Measurements from ENCODE around the gene PPDPF.

PPDPF gene

DNA sequence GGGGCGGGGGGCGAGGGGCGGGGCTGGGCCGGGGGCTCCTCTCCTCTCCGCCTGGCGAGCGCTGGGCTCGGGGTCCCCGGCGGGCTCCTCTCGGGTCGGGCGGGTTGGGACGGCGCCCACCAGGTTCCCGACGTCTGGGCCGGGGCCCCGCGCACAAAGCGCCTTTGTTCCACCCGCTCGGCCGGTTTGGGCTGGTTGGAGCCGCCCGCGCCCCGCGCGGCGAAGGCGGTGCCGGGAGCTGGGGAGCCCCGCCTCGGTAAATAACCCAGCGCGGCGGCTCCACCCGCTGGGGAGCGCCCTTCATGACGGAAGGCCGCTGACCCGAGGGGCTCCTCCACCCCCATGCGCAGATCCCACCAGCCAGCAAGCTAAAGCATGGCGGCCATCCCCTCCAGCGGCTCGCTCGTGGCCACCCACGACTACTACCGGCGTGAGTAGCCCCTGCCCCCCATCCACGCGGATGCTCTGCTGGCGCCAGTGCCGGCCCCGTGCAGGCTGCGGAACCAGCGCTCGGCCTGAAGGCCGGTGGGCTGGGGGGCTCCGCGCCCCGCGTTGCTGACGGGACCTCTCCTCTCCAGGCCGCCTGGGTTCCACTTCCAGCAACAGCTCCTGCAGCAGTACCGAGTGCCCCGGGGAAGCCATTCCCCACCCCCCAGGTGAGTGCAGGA lies 503 bp downstream of the PPDPF start:
- peak; percentile 72 for DNase-seq (ENCODE audit: low spot score)

DNA sequence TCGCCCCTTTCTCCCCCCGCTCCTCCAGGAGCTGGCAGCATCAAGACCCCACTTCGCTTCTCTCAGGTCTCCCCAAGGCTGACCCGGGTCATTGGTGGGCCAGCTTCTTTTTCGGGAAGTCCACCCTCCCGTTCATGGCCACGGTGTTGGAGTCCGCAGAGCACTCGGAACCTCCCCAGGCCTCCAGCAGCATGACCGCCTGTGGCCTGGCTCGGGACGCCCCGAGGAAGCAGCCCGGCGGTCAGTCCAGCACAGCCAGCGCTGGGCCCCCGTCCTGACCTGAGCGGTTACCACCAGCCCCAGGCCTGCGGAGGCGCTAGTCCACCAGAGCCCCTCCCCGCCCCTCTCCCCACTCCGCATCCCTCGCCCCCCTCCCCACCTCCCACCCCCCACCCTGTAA lies 1.0 kb downstream of the PPDPF start:
- DNase-seq (ENCODE audit: low spot score) = no peak

DNA sequence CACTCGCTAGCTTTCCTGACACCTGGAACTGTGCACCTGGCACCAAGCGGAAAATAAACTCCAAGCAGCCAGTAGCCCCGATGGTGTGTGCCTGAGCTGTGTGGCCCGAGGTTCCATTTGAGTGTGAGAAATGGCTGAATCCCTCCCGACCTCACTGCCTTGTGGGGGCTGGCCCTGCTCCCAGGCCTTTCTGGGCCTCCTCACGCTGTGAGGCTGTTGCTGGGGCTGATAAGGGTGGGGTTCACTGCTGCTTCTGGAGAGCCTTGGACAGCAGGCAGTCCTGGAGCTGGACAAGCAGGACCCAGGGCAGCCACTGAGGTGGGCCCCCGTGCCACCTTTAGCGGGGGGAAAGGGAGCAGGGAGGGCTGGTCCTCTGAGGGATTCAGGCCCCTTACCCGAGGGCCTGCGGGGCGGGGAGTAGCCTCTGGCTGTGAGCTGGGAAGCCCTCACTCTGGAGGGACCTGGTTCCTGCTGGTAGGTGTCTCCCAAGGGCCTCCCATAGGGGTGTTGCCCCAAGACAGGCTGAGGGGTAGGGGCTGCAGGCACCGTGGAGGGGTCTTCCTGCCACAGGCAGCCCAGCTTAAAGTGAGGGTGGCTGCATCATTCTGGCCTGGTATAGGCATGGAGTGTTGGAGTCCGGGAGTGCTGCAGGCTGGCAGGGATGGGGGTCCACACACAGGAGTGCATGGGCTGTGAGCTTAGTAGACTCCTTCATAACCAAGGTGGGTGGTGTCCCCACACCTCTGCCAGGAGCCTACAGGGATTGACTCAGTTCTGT lies 1.7 kb downstream of the PPDPF start:
- DNase-seq (ENCODE audit: low spot score) = no peak

DNA sequence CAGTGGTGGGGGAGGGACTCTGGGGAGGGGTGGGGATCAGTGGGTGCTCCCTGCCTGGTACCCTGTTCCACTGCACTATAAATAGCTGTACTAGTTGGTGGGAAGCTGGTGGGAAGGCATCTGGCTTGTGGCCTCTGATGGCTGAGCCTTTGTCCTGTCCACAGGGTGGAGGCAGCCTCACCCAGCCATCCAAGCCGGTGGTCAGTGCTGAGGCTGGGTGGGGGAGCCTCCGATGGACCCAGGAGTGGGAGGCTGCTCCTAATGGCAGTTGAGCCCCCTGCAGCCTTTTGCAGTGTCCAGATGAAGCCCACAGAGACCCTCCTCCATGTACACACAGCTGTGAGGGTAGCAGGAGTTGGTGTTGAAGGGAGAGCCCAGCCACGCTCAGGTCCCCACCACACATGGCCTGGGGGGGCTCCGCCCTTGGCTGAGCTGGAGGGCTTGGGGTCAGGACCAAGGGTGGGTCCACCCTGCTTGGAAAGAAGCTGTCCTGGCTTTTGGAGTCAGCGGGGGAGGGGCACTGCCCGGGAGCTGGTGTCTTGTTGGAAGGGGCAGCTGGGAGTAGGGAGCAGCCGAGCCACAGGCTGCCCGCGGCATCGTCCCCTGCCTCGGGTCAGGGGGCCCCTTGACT lies 2.5 kb downstream of the PPDPF start:
- no peak for DNase-seq (ENCODE audit: low spot score)

DNA sequence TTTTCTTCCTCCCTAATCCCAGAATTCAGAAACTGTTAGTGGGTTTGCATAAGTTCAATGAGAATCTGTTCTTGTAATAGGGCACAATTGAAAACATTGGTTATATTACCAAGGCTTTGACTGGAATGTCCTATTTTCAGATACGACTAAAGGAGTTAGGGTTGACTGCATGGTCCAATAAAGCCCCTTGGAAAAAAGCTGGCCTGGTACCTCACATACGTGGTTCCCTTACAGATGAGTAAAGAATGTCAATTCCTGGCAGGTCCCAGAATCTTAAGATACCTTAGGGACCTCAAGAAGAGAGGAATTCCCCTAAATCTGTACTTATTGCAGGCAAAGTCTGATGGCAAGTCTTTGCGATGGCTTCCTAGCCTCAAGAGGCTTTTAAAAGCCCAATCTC lies 4.6 kb downstream of the PPDPF start:
- DNase-seq (ENCODE audit: low spot score) = no peak

DNA sequence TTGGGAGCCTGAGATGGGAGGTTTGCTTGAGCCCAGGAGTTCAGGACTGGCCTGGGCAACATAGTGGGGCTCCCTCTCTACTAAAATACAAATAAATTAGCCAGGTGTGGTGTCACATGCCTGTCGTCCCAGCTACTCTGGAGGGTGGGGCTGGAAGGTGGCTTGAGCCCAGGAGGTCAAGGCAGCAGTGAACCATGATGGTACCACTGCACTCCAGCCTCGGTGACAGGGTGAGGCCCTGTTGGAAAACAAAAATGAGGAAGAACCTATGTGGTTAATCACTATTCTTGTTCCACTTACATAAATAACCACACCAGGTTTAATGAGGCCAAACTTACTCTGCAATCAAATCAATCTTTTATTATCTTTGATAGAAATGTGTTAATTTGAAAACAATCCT lies 5.4 kb downstream of the PPDPF start:
- no peak for DNase-seq (ENCODE audit: low spot score)

DNA sequence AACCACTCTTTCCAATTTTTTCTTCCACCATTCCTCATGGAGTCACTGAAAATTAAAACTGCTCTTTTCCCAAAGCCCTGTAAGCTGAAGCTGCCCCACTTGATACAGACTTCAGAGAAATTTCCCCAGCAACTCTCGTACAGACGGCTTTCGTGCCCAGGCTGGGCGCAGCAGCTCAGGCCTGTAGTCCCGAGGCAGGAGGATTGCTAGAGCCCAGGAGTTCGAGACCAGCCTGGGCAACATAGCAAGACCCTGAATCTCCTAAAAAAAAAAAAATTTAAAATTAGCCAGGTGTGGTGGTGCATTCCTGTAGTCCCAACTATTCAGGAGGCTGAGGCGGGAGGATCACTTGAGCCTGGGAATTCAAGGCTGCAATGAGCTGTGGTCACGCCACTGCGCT lies 6.6 kb downstream of the PPDPF start:
- DNase-seq (ENCODE audit: low spot score) = no peak

DNA sequence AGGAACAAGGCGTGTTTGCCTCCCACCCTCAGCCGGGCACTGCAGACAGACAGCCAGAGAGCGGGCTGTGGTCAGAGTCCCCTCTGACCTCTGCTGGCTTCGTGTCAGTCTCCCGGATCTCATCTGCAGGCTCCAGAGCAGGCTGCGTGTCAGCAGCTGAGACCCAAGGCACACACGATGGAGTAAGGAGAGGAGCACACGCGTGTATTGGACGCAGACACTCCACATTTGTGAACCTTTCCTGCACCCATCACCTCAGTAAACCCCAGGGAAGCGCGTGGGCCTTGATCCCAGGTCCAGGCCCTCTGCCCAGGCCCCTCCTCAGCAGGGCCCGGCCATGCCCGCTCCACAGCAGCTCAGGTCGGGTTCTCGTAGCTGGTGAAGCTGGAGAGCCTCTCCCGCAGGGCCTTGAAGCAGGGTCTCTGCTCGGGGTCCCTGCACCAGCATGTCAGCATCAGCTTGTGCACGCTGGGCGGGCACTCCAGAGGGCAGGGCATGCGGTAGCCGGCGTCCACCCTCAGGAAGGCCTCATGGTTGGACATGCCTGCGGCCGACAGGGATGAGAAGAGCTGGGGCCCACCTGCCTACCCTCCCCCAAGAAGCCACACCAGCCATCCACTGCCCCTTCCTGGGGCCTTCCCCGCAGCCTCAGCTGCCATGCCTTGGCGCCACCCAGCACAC lies 8.8 kb downstream of the PPDPF start:
- no peak for DNase-seq (ENCODE audit: low spot score)

DNA sequence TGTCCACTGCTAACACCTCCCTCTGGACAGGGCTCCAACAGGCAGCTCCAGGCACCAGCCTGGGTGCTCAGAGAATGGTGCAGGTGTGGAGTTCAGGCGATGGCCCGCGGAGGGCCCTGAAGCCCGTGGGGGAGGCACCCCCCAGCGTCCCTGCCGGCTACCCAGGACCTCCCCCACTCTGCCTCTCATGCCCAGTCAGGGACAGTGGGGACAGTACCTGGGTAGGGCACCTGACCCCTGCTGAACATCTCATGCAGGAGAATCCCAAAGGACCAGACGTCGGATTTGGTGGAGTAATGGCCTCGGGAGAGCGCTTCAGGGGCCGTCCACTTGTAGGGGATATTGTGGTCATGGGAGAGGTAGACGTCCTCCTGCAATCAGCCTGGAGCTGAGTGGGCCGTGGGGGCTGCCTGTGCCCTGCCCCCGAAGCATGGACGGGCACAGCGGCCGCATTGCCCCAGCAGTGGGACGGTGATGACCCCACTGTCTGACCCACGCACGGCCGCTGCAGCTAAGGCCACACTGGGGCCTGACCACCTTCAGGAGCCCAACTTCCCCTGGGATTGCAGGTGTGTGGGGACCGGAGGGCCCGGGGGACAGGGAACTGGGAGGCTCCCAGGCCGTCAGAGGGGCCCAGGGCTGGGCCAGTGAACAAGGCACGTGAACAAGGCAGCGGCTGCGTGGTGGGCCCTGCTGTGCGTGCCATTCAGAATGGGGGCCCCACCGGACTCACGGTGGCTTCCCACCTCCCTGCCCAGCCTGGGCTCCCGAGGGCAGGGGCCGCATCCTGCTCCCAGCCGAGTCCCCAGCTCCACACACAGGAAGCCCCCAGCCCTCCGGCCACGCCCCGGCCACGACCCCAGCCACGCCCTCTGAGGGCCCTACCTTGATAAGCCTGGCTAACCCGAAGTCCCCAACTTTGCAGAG lies 9.6 kb downstream of the PPDPF start:
- DNase-seq (ENCODE audit: low spot score) = no peak

DNA sequence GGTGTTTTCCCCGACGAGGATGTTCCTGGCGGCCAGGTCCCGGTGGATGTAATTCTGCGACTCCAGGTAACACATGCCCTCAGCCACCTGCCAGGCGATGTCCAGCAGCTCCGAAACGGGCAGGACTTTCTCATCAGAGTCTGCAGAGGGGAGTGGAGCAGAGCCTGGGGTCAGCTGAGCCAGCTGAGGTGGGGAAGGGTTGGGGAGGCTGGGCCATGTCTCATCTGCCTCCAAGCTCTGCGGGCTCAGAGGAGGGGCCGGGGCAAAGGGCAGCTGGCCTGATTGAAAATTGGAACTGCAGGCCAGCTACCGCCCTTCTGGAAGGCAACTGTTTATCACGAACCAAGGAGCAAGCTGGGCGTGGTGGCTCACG lies 10.2 kb downstream of the PPDPF start:
- no peak for DNase-seq (ENCODE audit: low spot score)

DNA sequence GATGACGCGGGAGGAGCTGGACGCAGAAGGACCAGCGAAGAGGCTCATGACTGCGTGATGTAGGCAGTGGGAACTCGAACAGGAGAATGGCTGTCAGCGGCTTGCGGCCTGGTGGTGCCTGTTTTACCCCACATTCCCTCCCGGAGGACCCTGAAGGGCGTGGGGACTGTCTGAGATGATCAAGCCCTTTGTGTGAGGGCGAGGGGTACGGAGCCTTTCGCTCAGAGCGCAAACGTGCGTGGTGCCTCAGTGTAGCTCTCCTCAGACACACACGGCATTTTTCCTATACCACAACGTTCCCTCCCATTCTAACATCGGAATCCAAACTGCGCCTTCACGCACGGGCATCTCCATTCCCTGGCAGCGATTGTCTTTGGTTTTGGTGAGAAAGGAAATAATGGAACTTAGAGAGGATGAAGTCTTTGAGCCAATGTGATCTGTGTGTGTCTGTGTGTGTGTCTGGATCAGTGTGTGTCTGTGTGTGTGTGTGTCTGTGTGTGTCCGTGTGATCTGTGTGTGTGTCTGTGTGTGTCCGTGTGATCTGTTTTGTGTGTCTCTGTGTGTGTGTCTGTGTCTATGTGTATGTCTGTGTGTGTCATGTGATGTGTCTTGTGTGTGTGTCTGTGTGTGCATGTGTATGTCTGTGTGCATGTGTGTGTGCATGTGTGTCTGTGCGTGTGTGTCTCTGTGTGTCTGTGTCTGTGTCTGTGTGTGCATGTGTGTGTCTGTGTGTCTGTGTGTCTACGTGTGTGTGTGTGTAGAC lies 11.3 kb downstream of the PPDPF start:
- no peak for DNase-seq (ENCODE audit: low spot score)

DNA sequence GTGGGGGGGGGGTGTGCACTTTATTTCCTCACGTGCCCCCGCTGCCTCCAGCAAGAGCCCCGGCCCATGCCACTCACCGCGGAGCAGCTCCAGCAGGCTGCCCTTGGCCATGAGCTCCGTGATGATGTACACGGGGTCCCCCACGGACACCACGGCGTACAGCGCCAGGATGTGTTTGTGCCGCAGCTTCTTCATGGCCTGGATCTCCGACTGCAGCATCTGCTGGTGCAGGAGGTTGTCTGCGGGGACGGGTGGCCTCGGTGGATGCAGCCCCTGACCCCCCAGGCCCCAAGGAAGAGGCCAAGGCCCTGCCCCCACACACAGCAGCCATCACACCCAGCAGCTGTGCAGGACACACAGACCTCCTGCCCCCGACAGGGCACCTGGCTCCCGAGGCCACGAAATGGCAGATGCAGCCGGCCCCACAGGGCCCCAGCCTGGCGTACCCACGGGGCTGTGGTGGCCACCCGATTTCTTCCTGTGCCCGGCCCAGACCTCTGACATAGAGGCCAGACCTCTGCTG lies 11.9 kb downstream of the PPDPF start:
- no peak for DNase-seq (ENCODE audit: low spot score)

DNA sequence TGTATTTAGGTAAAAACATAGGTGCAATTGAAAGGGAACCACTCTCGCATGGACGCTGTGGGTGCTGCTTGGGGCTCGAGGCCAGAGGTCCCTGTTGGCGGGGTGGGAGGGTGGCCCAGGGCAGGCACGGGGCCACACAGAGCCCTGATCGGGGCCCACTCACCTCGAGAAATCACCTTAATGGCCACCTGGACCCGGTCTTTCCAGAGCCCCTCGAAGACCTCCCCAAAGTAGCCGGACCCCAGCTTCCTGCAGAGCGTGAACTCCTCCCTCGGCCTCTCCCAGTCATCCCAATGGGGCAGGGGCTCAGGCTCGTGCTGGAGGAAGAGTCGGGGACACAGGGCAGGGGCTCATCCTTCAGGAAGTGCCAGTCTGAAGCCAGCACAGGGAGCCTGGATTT lies 12.8 kb downstream of the PPDPF start:
- no peak for DNase-seq (ENCODE audit: low spot score)

DNA sequence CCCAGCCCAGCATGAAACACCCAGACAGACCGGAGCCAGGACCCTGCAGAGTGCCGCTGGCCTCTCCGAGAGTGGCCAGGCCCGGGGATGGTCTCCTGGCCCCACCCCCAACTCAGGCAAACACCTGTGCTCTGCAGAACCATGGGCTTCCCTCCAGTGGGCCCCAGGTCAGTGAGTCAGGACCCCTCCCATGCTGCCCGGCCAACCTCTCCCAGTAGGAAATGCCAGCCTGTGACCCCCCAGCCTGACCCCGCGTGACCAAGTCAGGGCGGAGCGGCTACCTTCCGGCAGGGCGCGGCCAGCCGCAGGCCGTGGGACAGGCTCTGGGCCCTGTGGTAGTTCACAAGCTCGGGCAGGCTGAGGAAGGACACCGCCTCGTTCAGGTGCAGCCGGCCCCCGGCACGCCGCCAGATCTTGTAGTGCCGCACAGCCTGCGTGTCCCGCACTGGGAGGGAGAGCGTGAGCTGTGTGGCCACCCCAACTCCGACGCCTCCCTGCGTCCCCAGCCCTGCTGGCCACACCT lies 13.4 kb downstream of the PPDPF start:
- DNase-seq (ENCODE audit: low spot score) = no peak

DNA sequence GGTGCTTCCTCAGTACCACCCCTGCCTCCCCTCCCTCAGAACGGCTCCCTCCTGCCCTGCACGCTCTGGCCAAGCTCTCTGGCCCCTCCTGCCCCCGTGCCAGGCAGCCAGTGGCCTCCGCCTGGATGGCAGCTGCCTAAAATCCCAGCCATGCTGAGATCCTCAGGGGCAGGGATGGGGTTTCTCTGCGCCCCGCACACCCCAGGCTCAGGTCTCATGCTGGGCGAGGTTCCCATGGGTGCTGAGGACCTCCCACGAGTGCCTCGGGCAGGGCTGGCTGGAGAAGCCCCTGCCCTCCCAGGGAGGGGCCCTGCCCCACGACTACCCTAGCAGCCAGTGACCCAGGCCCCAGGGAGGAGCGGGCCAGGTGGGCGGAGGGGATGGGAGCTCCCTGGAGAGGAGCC lies 13.9 kb downstream of the PPDPF start:
- DNase-seq (ENCODE audit: low spot score) = no peak

DNA sequence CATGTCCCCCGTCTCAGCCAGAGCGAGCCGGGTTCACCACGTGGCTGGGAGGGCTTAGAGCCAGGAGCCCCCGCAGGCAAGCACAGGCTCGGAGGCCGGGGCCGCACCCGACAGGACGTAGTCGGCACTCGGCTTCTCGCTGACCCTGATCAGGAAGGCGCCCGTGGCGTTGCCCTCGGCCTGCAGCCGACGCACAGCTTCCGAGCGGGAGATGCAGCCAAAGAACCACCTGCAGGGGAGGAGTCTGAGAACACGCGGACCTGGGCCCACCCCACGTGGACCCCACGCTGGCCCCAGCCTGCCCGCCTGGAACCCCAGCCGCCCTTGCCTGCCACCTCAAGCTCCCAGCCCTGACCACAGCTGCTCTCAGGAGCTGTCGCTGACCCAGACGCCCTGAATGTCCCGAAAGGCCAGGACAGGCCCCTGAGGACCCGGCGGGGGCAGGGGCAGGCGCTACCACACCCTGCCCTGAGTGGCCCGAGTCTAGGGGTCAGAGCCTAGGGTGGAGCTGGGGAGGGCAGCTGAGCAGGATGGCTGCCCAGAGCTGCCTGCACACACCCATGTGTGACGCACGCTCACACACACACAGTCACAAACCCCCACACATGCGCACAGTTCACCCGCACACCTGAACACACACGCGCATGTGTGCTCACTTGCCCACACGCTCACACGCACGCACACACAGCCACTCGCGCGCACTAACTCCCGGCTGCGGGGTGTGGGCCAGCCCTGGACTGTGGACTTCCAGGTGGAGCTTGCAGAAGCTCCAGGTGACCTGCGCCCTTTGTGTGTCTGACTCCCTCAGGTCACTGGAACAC lies 14.5 kb downstream of the PPDPF start:
- DNase-seq (ENCODE audit: low spot score) = no peak

DNA sequence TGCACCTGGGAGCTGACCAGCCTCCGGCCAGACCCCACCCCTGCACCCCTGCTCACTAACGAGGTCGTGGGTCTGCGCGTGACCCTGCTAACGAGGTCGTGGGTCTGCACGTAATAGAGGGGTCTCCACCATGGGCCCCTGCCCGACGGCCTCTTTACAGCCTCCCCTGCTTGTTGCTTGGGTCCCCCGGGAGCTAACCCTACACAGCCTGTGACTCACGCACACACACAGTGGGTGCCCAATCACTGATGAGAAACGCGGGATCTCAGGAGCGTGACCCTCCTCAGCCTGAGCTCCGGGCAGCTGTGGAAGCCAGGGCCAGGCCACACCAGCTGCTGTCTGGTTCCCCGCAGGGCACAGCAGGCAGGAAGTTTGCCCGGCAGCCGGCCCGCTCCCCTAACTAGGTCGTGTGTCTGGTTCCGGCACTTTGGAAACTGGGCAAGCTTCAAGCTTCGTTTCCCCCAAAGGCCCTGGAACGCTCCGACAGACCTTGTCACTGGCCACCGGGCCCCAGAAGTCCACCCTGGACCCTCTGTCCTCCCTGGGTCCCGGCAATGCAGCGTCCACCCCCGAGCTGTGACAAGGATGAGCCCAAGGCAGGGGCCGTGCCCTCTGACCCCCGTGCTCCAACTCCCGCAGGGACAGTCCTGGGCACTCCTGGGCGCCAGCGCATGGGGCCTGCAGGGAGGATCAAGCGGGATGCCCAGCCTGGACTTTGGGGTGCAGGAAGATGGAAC lies 15.8 kb downstream of the PPDPF start:
- no peak for DNase-seq (ENCODE audit: low spot score)

DNA sequence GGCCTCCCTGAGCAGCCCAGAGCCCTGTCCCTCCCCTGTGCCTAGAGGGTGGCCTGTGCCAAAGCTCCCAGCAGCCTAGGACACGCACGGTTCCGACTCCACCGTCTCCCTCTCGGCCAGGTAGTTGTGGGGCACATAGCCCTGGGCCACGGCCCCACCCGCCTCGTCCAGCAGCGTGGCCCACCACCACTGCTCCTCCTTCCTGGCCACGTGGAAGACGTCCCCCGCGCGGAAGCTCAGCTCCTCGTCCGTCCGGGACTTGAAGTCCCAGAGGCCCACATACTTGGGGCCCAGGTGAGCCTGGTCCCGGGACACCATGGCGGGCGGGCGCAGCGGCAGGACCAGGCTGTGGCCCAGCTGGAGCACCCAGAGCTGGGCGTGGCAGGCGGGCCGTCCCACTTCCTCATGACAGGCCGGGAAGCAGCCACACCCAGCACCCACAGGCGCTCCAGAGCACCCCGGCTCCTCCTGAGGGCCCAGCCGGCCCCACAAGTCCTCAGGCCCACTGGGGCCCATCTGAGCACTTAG lies 16.5 kb downstream of the PPDPF start, which contains the start of gene PTK6:
TSS of gene PTK6 (minus strand) at position 380 of the 528 bp plus-strand sequence. CDS start at position 318, 62 bp downstream.
- DNase-seq (ENCODE audit: low spot score) = no peak
